Left forelimb (tissue), 1 donor: ENCODE results near the gene PIK3R5.

ENCODE experiments used
- DNase-seq: peaks from one replicate; pipeline ENCODE4 v3.0.0-alpha.2; 2018; ENCODE audit warnings: low spot score

PIK3R5 gene

GRCh38 chr17:8829036-8829941 lies 136.2 kb downstream of the PIK3R5 start:
- no peak for DNase-seq
